ENCODE measurements around the gene LRRC2. TPM values are rescaled to one million over a fixed set of nuclear protein-coding genes. Genes with fewer than 3 reads are reported as not detected.

The LRRC2 gene
- total and polyA plus RNA-seq, 4 donors = 0.09 to 3.1 (median 0.73) TPM

DNA sequence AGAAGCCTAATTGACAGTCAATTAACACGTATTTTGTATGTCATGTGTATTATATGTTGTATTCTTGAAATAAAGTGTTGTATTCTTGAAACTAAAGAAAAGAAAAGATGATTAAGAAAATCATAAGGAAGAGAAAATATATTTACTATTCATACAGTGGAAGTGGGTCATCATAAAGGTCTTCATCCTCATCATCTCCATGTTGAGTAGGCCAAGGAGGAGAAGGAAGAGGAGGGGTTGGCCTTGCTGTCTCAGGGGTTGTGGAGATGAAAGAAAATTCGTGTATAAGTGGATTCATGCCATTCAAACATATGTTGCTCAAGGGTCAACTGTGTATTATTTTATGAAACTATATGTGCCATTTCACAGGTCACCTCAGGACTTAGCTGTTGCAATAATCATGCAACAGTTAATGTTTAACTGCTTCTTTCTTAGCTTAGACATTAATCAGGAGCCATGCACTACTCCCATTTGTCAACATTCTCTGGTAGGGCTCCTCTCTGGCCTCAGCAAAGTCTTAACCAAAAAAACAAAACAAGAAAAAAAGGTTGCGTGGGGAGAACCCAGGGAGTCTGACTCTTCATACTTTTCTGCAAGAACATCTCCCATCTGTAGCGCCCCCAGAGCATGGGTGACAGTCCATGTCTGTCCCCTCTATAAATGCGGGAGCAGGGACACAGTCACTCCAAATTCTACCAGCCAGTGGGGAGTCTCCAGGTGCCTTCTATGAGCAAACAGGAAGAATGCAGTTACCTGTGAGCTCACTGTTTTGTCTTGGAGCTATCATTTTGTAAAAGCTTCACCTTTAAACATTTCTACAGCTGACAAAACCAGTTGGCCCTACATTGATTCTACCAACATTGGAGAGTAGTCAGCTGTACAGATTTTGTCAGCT, 19.9 kb upstream of the LRRC2 start:
- DNase-seq (no peak), ATAC-seq (ENCODE audit: insufficient read depth, low FRiP score) (no peak)
- H3K9me3 ChIP-seq (ENCODE audit: control insufficient read depth in 4 of 4, insufficient read depth in 3 of 4, low read length in 3 of 4) = no peaks in the 10 kb centered on the region
- peaks cover 0 to 2% (median 0%) of the 10 kb centered on the region in 5 donors for H3K4me1 ChIP-seq (ENCODE audit: control insufficient read depth in 5 of 5, insufficient read depth in 5 of 5, low read length in 5 of 5)
- WGBS, 2 donors = 83 to 86% methylated on average over 5 of the region's 5 CpGs
- no peak overlapping the region for H3K27ac ChIP-seq (ENCODE audit: low read depth in 1 of 2, low read length in 1 of 2)
- no peak overlapping the region for H3K9ac ChIP-seq (ENCODE audit: insufficient read depth in 1 of 2, low read length in 2 of 2)
- no peaks in the 10 kb centered on the region for H3K27me3 ChIP-seq (ENCODE audit: control insufficient read depth in 3 of 3, insufficient read depth in 3 of 3, low read length in 2 of 3)
- no peaks in the 10 kb centered on the region for H3K36me3 ChIP-seq (ENCODE audit: control insufficient read depth in 4 of 4, insufficient read depth in 4 of 4, low read length in 4 of 4)
- TF ChIP-seq, protein P1, sequence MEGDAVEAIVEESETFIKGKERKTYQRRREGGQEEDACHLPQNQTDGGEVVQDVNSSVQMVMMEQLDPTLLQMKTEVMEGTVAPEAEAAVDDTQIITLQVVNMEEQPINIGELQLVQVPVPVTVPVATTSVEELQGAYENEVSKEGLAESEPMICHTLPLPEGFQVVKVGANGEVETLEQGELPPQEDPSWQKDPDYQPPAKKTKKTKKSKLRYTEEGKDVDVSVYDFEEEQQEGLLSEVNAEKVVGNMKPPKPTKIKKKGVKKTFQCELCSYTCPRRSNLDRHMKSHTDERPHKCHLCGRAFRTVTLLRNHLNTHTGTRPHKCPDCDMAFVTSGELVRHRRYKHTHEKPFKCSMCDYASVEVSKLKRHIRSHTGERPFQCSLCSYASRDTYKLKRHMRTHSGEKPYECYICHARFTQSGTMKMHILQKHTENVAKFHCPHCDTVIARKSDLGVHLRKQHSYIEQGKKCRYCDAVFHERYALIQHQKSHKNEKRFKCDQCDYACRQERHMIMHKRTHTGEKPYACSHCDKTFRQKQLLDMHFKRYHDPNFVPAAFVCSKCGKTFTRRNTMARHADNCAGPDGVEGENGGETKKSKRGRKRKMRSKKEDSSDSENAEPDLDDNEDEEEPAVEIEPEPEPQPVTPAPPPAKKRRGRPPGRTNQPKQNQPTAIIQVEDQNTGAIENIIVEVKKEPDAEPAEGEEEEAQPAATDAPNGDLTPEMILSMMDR (IDR thresholded peaks at IDR 0.05; ENCODE audit: control extremely low read depth, extremely low read depth) = no peak
- H3K4me3 ChIP-seq = no peak overlapping the region

DNA sequence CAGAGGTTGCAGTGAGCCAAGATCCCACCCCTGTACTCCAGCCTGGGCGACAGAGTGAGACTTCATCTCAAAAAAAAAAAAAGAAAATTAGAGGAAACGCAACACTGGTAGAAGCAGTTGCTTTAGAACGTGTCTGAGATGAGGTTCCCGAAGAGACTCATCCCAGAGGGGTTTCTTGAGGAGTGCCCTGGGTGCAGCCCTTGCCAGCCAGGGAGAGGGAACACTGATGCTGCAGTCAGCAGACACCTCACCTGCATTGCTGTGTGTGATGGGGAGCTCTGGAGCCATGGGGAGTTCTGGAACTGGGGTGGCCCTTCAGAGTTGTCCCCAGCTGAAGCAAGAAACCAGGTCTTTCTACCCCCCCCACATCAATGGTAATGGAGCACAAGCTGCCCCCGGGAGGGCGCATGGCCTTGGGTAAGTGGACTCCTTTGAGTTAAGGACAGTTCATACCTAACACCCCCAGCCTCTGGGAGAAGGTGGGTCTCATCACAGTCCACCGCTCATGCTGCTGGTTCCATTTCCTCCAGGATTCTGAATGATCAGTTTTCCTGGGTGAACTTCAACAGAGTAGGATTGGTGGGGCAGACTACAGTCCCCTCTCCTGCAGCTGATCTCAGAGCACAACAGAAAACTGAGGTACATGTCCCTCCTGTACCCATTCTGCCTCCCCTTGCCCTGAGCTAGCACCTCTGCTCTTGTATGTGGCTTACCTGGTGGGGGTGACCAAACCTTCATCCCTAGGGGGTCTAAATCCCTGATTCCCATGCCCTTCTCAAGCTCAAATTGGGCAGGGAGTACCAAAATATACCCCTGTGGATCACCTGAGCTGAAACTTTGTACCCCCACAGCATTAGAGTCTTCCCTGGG, 18.7 kb upstream of the LRRC2 start:
- WGBS, 2 donors = 94 to 95% methylated on average over 7 of the region's 7 CpGs
- Histone ChIP-seq H3K27ac (ENCODE audit: low read depth in 1 of 2, low read length in 1 of 2) (no peak overlapping the region), H3K36me3 (ENCODE audit: control insufficient read depth in 4 of 4, insufficient read depth in 4 of 4, low read length in 4 of 4) (no peaks in the 10 kb centered on the region), H3K9ac (ENCODE audit: insufficient read depth in 1 of 2, low read length in 2 of 2) (no peak overlapping the region), H3K27me3 (ENCODE audit: control insufficient read depth in 3 of 3, insufficient read depth in 3 of 3, low read length in 2 of 3) (peaks cover 0 to 7% (median 6%) of the 10 kb centered on the region in 3 donors), H3K9me3 (ENCODE audit: control insufficient read depth in 4 of 4, insufficient read depth in 3 of 4, low read length in 3 of 4) (no peaks in the 10 kb centered on the region), H3K4me3 (no peak overlapping the region), H3K4me1 (ENCODE audit: control insufficient read depth in 5 of 5, insufficient read depth in 5 of 5, low read length in 5 of 5) (peaks cover 0 to 2% (median 0%) of the 10 kb centered on the region in 5 donors)
- TF ChIP-seq, protein P1 (IDR thresholded peaks at IDR 0.05; ENCODE audit: control extremely low read depth, extremely low read depth) = no peak
- DNase-seq (no peak), ATAC-seq (ENCODE audit: insufficient read depth, low FRiP score) (no peak)

DNA sequence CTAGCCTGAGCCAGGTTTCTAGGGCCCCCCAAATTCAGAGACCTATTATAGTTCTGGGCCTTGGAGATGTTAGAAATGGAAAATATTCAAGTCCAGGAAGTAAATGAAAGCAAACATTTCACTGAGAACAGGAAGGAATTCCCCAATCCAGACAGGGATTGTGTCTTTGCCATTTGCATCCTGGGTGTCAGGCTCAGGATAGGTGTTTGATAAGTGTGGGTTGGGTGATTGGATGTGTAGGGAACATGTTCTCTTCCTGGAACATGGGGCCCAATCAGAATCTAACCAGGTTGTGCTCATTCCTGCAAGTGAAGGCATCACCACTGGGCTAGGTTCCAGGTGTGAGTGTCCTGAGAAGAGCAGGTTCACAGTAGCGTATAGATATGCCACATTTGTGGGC, 14.6 kb upstream of the LRRC2 start:
- 95 to 98% methylated on average over 1 of the region's 1 CpG for WGBS, 2 donors
- Histone ChIP-seq H3K4me1 (ENCODE audit: control insufficient read depth in 5 of 5, insufficient read depth in 5 of 5, low read length in 5 of 5) (peaks cover 0 to 11% (median 0%) of the 10 kb centered on the region in 5 donors), H3K36me3 (ENCODE audit: control insufficient read depth in 4 of 4, insufficient read depth in 4 of 4, low read length in 4 of 4) (no peaks in the 10 kb centered on the region), H3K9me3 (ENCODE audit: control insufficient read depth in 4 of 4, insufficient read depth in 3 of 4, low read length in 3 of 4) (no peaks in the 10 kb centered on the region), H3K4me3 (no peak overlapping the region), H3K9ac (ENCODE audit: insufficient read depth in 1 of 2, low read length in 2 of 2) (no peak overlapping the region), H3K27me3 (ENCODE audit: control insufficient read depth in 3 of 3, insufficient read depth in 3 of 3, low read length in 2 of 3) (peaks cover 0 to 32% (median 28%) of the 10 kb centered on the region in 3 donors), H3K27ac (ENCODE audit: low read depth in 1 of 2, low read length in 1 of 2) (no peak overlapping the region)
- ATAC-seq (ENCODE audit: insufficient read depth, low FRiP score) (no peak), DNase-seq (no peak)
- TF ChIP-seq, protein P1 (IDR thresholded peaks at IDR 0.05; ENCODE audit: control extremely low read depth, extremely low read depth) = no peak

Measured in lung (tissue), 12 donors.